ENCODE measurements around the gene CDY1B. TPM values are rescaled to one million over a fixed set of nuclear protein-coding genes. Genes with fewer than 3 reads are reported as not detected.
"Not testable (repeated sequence)": the region's sequence is repeated elsewhere in the genome, so short reads cannot be mapped to it uniquely, and the experiment has no call there.

Gene CDY1B
- total RNA-seq = not detected
- long read RNA-seq = 0 reads

DNA sequence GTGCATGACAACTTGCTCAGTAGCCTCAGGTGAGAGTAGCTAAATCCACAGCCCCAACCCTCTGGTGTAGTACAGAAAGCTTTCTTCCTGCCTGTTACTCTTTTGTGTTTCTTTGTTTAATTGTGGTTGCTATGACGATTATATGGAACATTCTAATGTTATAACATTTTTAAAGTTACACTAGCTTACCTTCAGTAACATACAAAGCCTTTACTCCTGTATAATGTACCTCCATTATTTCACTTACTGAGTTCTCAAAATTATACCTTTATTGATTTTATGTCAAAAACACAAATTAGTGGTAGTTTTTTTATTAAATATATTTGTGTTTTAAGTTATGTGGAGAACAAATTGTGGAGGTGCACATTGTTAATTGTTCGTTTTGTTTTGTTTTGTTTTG, at the start of gene CDY1B:
Gene CDY1B, minus strand, starts transcription at position 101 of the 400 bp plus-strand sequence. CDS start 331 bp downstream, outside the sequence.
- DNase-seq (ENCODE audit: low spot score); intact Hi-C loops (cut with DNase I): not testable (repeated sequence)

- intact Hi-C loops (cut with DNase I); DNase-seq (ENCODE audit: low spot score): not testable (repeated sequence)
These were observed 1.7 kb upstream of the CDY1B start for GRCh38 chrY:24049525-24049924.

- DNase-seq (ENCODE audit: low spot score); intact Hi-C loops (cut with DNase I): not testable (repeated sequence)
These were observed 4.6 kb downstream of the CDY1B start for GRCh38 chrY:24043209-24043608.

GRCh38 chrY:24039008-24039718, 8.7 kb downstream of the CDY1B start:
- DNase-seq (ENCODE audit: low spot score); intact Hi-C loops (cut with DNase I): not testable (repeated sequence)

GRCh38 chrY:24026212-24027103, 21.4 kb downstream of the CDY1B start:
- DNase-seq (ENCODE audit: low spot score); intact Hi-C loops (cut with DNase I): not testable (repeated sequence)
